WTC11 (cell line): ENCODE results near the gene DMD. TPM values are rescaled to one million over a fixed set of nuclear protein-coding genes. Genes with fewer than 3 reads are reported as not detected.

ENCODE experiments used
- ATAC-seq: fragments of 200-7000 bp; cut with Tn5 transposase; 2 replicates; pipeline ENCODE4 v1.10.0; 2021; ENCODE audit warnings: mild to moderate bottlenecking, moderate library complexity
- CTCF ChIA-PET: fragments of 300-600 bp; sonication (Branson Sonifier 250); formaldehyde crosslinking; loops from one replicate; lab custom pipeline; 2021; ENCODE audit warnings: antibody characterized with exemption; lab: Charles Lee
- POLR2A ChIA-PET: fragments of 350-600 bp; sonication (Branson Sonifier 250); formaldehyde crosslinking; loops from one replicate; lab custom pipeline; 2021; ENCODE audit warnings: antibody characterized with exemption; lab: Charles Lee
- DNase-seq: peaks from one replicate; pipeline ENCODE4 v3.0.0; 2021; ENCODE audit warnings: low spot score
- H3K27ac Mint-ChIP-seq: 2 replicates; pipeline ENCODE4 v1.8.0; 2021; ENCODE audit warnings: mixed read lengths
- H3K27me3 Mint-ChIP-seq: 2 replicates; pipeline ENCODE4 v1.8.0; 2021; ENCODE audit warnings: low read depth, mild to moderate bottlenecking, moderate library complexity, mixed read lengths
- H3K36me3 Mint-ChIP-seq: 2 replicates; pipeline ENCODE4 v1.8.0; 2021; ENCODE audit warnings: mixed read lengths
- H3K4me1 Mint-ChIP-seq: 2 replicates; pipeline ENCODE4 v1.8.0; 2022; ENCODE audit warnings: mixed read lengths
- H3K4me3 Mint-ChIP-seq: 2 replicates; pipeline ENCODE4 v1.8.0; 2021; ENCODE audit warnings: mild to moderate bottlenecking, moderate library complexity, mixed read lengths
- H3K9me3 Mint-ChIP-seq: 2 replicates; pipeline ENCODE4 v1.8.0; 2021; ENCODE audit warnings: mixed read lengths
- ATF1 ChIP-seq: sonication (generic); formaldehyde crosslinking; IDR thresholded peaks from 2 replicates; pipeline ENCODE4 v1.8.1; 2023; ENCODE audit warnings: mild to moderate bottlenecking, moderate library complexity, missing genetic modification reagents
- CBFB ChIP-seq: sonication (generic); formaldehyde crosslinking; IDR thresholded peaks from 2 replicates; pipeline ENCODE4 v1.8.1; 2022; ENCODE audit warnings: mild to moderate bottlenecking, low read depth, missing genetic modification reagents
- CREM ChIP-seq: sonication (generic); formaldehyde crosslinking; IDR thresholded peaks from 2 replicates; pipeline ENCODE4 v1.8.1; 2022; ENCODE audit warnings: mild to moderate bottlenecking, missing genetic modification reagents, moderate library complexity
- CTCF ChIP-seq: fragments of 200-600 bp; IDR thresholded peaks from 2 replicates; pipeline ENCODE4 v1.8.0; 2022; ENCODE audit warnings: antibody characterized with exemption
- ESRRA ChIP-seq: sonication (generic); formaldehyde crosslinking; IDR thresholded peaks from 2 replicates; pipeline ENCODE4 v1.8.1; 2022; ENCODE audit warnings: mild to moderate bottlenecking, missing genetic modification reagents, borderline replicate concordance
- ETV6 ChIP-seq: sonication (generic); formaldehyde crosslinking; IDR thresholded peaks from 2 replicates; pipeline ENCODE4 v1.8.1; 2022; ENCODE audit warnings: mild to moderate bottlenecking, missing genetic modification reagents
- FOXJ3 ChIP-seq: sonication (generic); formaldehyde crosslinking; IDR thresholded peaks from 2 replicates; pipeline ENCODE4 v1.9.0; 2021; ENCODE audit warnings: missing genetic modification reagents, mild to moderate bottlenecking, borderline replicate concordance
- FOXP1 ChIP-seq: sonication (generic); formaldehyde crosslinking; IDR thresholded peaks from 2 replicates; pipeline ENCODE4 v1.8.0; 2022; ENCODE audit warnings: missing genetic modification reagents, mild to moderate bottlenecking, moderate library complexity, borderline replicate concordance
- JUN ChIP-seq: sonication (generic); formaldehyde crosslinking; IDR thresholded peaks from 2 replicates; pipeline ENCODE4 v1.8.0; 2023; ENCODE audit warnings: mild to moderate bottlenecking, missing genetic modification reagents
- KAT7 ChIP-seq: sonication (generic); formaldehyde crosslinking; IDR thresholded peaks from 2 replicates; pipeline ENCODE4 v1.8.1; 2023; ENCODE audit warnings: missing genetic modification reagents, mild to moderate bottlenecking, borderline replicate concordance
- NR2C2 ChIP-seq: sonication (generic); formaldehyde crosslinking; IDR thresholded peaks from 2 replicates; pipeline ENCODE4 v1.8.0; 2022; ENCODE audit warnings: mild to moderate bottlenecking, missing genetic modification reagents
- SMAD3 ChIP-seq: sonication (generic); formaldehyde crosslinking; IDR thresholded peaks from 2 replicates; pipeline ENCODE4 v1.8.0; 2022; ENCODE audit warnings: missing genetic modification reagents, mild to moderate bottlenecking, borderline replicate concordance
- SP1 ChIP-seq: sonication (generic); formaldehyde crosslinking; conservative IDR thresholded peaks from 2 replicates; pipeline ENCODE4 v1.8.1; 2022; ENCODE audit warnings: missing genetic modification reagents
- TP53 ChIP-seq: sonication (generic); formaldehyde crosslinking; IDR thresholded peaks from 2 replicates; pipeline ENCODE4 v1.8.1; 2023; ENCODE audit warnings: mild to moderate bottlenecking, missing genetic modification reagents
- ZNF317 ChIP-seq: sonication (generic); formaldehyde crosslinking; IDR thresholded peaks from 2 replicates; pipeline ENCODE4 v1.8.1; 2023; ENCODE audit warnings: low read depth, mild to moderate bottlenecking, moderate library complexity, missing genetic modification reagents, borderline replicate concordance
- total RNA-seq: library from RNA; stranded (reverse); gene quantifications from 3 replicates; pipeline ENCODE4 v1.2.3, GENCODE V29; 2021
- TF ChIP-seq, protein P1 (sequence below): sonication (generic); formaldehyde crosslinking; IDR thresholded peaks from 2 replicates; pipeline ENCODE4 v1.8.1; 2023; ENCODE audit warnings: mild to moderate bottlenecking, missing genetic modification reagents, moderate library complexity
- TF ChIP-seq, protein P2 (sequence below): sonication (generic); formaldehyde crosslinking; IDR thresholded peaks from 2 replicates; pipeline ENCODE4 v1.8.0; 2023; ENCODE audit warnings: mild to moderate bottlenecking, missing genetic modification reagents
- TF ChIP-seq, protein P3 (sequence below): sonication (generic); formaldehyde crosslinking; IDR thresholded peaks from 2 replicates; pipeline ENCODE4 v1.8.0; 2023; ENCODE audit warnings: missing genetic modification reagents, mild to moderate bottlenecking, borderline replicate concordance

Gene DMD
- total RNA-seq, 1 experiment from 2014 or later = 9.1 TPM

DNA sequence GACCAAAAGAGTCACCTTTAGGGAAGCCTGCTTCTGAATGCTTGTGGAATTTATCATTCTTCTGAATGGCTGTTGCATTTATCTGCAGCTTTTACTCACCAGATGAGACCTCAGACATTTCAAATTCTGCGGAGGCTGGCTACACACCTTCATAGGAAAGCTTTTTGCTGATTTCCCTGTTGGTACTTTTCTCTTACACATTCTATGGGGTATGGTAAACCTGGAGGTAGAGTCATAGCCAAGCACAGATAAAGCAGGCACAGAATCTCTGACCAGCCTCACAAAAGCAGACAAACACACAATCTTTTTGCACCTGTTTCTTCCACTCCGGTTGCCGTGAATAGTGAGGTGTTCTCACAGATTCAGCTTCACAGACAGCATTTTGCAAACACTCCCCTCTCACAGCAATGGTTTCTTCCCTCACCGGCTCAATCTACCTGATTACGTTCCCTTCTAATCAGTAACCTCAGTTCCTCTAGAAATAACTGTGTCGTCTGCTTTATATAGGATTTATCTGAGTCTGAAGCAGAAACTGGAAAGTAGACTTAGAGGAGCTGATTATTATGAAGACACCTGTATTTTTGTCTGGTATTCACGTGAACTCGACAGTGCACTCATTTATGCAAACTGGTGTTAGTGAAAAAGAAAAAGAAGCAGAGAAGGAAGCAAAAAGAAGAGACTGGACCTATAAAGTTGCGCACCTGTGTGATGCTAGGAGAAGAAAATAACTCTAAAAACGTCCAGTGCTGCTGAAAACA is 83.1 kb downstream of the DMD start (continued):
- no peak for TF ChIP-seq FOXP1 (CRISPR knock-in tag)
- TF ChIP-seq KAT7 (CRISPR knock-in tag) = no peak
- TF ChIP-seq TP53 (CRISPR knock-in tag) = no peak
- TF ChIP-seq, all 79 proteins: peak for 0

DNA sequence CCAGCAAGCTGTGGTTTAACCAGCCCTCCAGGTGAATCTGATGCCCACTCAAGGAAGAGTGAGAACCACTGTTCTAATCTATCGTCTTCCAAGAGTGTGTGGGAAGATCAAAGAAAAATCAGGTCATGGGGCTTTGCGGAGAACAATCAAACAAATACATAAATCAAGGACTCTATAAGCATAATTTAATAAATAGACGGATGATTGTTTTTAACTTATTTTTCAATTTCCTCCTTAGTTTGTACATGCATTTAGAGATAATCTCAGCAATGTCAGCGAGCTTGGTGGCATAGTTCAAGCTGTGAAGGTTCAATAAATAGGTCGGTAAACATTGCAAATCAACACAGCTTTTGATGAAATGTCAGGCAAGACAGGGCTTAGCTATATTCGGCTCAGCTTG is 84.9 kb downstream of the DMD start:
- Mint-ChIP-seq H3K27me3 (no peaks in the 10 kb centered on the region), H3K36me3 (no peaks in the 10 kb centered on the region), H3K4me3 (no peak overlapping the region), H3K27ac (no peak overlapping the region), H3K4me1 (peaks cover 12% of the 10 kb centered on the region), H3K9me3 (no peaks in the 10 kb centered on the region)
- no peak for TF ChIP-seq SMAD3 (CRISPR knock-in tag)
- no peak for TF ChIP-seq ZNF317 (CRISPR knock-in tag)
- no peak for TF ChIP-seq ESRRA (CRISPR knock-in tag)
- TF ChIP-seq KAT7 (CRISPR knock-in tag) = no peak
- TF ChIP-seq, protein P1, sequence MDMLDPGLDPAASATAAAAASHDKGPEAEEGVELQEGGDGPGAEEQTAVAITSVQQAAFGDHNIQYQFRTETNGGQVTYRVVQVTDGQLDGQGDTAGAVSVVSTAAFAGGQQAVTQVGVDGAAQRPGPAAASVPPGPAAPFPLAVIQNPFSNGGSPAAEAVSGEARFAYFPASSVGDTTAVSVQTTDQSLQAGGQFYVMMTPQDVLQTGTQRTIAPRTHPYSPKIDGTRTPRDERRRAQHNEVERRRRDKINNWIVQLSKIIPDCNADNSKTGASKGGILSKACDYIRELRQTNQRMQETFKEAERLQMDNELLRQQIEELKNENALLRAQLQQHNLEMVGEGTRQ (CRISPR knock-in tag) = no peak
- no peak for TF ChIP-seq CBFB (CRISPR knock-in tag)
- POLR2A ChIA-PET = no interaction called here
- CTCF ChIA-PET = no interaction called here
- no peak for ATAC-seq
- DNase-seq = no peak

DNA sequence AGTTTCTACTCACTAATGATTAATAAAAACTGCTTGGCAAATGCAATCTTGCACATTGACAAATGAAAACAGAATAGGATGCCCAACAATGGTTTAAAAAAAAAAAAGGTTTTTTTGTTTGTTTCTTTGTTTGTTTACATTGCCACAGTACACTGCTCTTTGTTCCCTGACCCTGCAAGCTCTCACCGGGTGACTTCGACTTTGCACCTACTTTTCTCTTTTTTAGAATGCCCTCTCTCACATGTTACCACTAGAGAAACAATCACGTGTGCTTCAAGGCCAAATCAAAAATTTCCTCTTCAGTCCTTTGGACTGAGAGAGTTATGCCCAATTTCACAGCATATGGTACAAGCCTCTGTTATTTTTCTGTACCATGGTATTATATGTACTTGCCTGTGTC is 101.5 kb downstream of the DMD start:
- peaks cover 18% of the 10 kb centered on the region for H3K4me1 Mint-ChIP-seq
- peaks cover under 1% of the 10 kb centered on the region for H3K36me3 Mint-ChIP-seq
- TF ChIP-seq FOXJ3 (CRISPR knock-in tag) = no peak
- TF ChIP-seq, protein P2, sequence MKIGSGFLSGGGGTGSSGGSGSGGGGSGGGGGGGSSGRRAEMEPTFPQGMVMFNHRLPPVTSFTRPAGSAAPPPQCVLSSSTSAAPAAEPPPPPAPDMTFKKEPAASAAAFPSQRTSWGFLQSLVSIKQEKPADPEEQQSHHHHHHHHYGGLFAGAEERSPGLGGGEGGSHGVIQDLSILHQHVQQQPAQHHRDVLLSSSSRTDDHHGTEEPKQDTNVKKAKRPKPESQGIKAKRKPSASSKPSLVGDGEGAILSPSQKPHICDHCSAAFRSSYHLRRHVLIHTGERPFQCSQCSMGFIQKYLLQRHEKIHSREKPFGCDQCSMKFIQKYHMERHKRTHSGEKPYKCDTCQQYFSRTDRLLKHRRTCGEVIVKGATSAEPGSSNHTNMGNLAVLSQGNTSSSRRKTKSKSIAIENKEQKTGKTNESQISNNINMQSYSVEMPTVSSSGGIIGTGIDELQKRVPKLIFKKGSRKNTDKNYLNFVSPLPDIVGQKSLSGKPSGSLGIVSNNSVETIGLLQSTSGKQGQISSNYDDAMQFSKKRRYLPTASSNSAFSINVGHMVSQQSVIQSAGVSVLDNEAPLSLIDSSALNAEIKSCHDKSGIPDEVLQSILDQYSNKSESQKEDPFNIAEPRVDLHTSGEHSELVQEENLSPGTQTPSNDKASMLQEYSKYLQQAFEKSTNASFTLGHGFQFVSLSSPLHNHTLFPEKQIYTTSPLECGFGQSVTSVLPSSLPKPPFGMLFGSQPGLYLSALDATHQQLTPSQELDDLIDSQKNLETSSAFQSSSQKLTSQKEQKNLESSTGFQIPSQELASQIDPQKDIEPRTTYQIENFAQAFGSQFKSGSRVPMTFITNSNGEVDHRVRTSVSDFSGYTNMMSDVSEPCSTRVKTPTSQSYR (CRISPR knock-in tag) = no peak
- no peak for TF ChIP-seq ETV6
- H3K27ac Mint-ChIP-seq = no peak overlapping the region
- H3K9me3 Mint-ChIP-seq = peaks cover 4% of the 10 kb centered on the region; the same call in 1 of the 2 replicates
- DNase-seq (no peak), ATAC-seq (no peak)
- CTCF ChIA-PET = no interaction called here
- no peak overlapping the region for H3K4me3 Mint-ChIP-seq
- POLR2A ChIA-PET = no interaction called here
- H3K27me3 Mint-ChIP-seq = no peaks in the 10 kb centered on the region

- Mint-ChIP-seq H3K27me3 (no peaks in the 10 kb centered on the region), H3K4me3 (no peak overlapping the region), H3K27ac (no peak overlapping the region), H3K4me1 (peaks cover 24% of the 10 kb centered on the region), H3K9me3 (peaks cover 4% of the 10 kb centered on the region; the same call in 1 of the 2 replicates), H3K36me3 (no peaks in the 10 kb centered on the region; the same call in 1 of the 2 replicates)
- ATAC-seq = no peak
- CTCF ChIA-PET = no interaction called here
- POLR2A ChIA-PET = no interaction called here
- no peak for DNase-seq
- no peak for TF ChIP-seq ATF1 (CRISPR knock-in tag)
- TF ChIP-seq CTCF = no peak
- TF ChIP-seq JUN (CRISPR knock-in tag) = no peak
- TF ChIP-seq SP1 (CRISPR knock-in tag) = no peak
- TF ChIP-seq FOXP1 (CRISPR knock-in tag) = no peak
- TF ChIP-seq, protein P3, sequence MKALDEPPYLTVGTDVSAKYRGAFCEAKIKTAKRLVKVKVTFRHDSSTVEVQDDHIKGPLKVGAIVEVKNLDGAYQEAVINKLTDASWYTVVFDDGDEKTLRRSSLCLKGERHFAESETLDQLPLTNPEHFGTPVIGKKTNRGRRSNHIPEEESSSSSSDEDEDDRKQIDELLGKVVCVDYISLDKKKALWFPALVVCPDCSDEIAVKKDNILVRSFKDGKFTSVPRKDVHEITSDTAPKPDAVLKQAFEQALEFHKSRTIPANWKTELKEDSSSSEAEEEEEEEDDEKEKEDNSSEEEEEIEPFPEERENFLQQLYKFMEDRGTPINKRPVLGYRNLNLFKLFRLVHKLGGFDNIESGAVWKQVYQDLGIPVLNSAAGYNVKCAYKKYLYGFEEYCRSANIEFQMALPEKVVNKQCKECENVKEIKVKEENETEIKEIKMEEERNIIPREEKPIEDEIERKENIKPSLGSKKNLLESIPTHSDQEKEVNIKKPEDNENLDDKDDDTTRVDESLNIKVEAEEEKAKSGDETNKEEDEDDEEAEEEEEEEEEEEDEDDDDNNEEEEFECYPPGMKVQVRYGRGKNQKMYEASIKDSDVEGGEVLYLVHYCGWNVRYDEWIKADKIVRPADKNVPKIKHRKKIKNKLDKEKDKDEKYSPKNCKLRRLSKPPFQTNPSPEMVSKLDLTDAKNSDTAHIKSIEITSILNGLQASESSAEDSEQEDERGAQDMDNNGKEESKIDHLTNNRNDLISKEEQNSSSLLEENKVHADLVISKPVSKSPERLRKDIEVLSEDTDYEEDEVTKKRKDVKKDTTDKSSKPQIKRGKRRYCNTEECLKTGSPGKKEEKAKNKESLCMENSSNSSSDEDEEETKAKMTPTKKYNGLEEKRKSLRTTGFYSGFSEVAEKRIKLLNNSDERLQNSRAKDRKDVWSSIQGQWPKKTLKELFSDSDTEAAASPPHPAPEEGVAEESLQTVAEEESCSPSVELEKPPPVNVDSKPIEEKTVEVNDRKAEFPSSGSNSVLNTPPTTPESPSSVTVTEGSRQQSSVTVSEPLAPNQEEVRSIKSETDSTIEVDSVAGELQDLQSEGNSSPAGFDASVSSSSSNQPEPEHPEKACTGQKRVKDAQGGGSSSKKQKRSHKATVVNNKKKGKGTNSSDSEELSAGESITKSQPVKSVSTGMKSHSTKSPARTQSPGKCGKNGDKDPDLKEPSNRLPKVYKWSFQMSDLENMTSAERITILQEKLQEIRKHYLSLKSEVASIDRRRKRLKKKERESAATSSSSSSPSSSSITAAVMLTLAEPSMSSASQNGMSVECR (CRISPR knock-in tag) = no peak
- no peak for TF ChIP-seq CREM (CRISPR knock-in tag)
- TF ChIP-seq NR2C2 (CRISPR knock-in tag) = no peak
These were observed 104.6 kb downstream of the DMD start for GRCh38 chrX:33106737-33107136.
